Suprapubic skin (tissue), 4 donors: ENCODE results near the gene SOX21.

Experiments
- EP300 ChIP-seq: sonication (generic); formaldehyde crosslinking; IDR thresholded peaks from one replicate; pipeline ENCODE4 v1.6.1; 2017; ENCODE audit warnings: antibody characterized with exemption
- POLR2A ChIP-seq, 2 donors: fragments of 450-650 bp; IDR thresholded peaks; one replicate each; pipeline ENCODE4 v1.6.1; 2017; ENCODE audit warnings: antibody characterized with exemption in 2 of 2, mild to moderate bottlenecking in 2 of 2, moderate library complexity in 2 of 2
- POLR2AphosphoS5 ChIP-seq, 3 donors: sonication (generic); formaldehyde crosslinking; IDR thresholded peaks; one replicate each; pipeline ENCODE4 v1.6.1; 2017; ENCODE audit warnings: antibody characterized with exemption in 3 of 3
- TF ChIP-seq, protein P1 (sequence below), 2 donors: fragments of 200-600 bp in 1 of 2; fragments of 450-650 bp in 1 of 2; sonication (generic) in 1 of 2; IDR thresholded peaks; one replicate each; pipeline ENCODE4 v1.5.1; 2016 to 2019; ENCODE audit warnings: antibody characterized with exemption in 2 of 2, mild to moderate bottlenecking in 1 of 2, moderate library complexity in 1 of 2

DNA sequence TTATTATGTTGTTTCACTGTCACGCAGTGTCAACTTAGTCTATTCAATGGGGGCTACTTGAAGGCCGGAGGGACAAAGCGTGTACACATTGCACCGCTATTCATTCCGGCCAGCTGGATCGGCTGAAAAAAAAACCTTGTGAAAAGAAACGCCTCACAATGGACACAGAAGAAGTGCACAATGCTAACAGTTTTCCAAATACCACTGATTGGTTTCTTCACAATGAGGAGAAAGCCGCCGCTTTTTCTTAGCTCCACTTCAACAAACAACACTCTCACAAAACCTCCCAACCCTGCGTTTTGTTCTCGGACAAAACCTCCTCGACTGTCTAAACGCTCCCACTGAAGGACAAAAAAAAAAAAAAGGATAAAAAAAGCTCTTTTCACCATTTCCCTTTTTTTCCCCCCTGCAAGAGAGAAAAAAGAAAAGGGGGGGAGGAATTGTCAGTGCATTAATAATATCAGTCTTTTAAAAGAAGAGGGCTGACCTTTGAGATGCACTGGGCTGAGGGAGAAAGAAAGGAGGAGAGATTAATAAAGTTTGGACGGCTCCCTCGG lies 5.4 kb downstream of the SOX21 start:
- TF ChIP-seq POLR2A (IDR thresholded peaks at IDR 0.05): no peak
- TF ChIP-seq, protein P1, sequence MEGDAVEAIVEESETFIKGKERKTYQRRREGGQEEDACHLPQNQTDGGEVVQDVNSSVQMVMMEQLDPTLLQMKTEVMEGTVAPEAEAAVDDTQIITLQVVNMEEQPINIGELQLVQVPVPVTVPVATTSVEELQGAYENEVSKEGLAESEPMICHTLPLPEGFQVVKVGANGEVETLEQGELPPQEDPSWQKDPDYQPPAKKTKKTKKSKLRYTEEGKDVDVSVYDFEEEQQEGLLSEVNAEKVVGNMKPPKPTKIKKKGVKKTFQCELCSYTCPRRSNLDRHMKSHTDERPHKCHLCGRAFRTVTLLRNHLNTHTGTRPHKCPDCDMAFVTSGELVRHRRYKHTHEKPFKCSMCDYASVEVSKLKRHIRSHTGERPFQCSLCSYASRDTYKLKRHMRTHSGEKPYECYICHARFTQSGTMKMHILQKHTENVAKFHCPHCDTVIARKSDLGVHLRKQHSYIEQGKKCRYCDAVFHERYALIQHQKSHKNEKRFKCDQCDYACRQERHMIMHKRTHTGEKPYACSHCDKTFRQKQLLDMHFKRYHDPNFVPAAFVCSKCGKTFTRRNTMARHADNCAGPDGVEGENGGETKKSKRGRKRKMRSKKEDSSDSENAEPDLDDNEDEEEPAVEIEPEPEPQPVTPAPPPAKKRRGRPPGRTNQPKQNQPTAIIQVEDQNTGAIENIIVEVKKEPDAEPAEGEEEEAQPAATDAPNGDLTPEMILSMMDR (IDR thresholded peaks at IDR 0.05): no peak
- TF ChIP-seq POLR2AphosphoS5 (IDR thresholded peaks at IDR 0.05): no peak
- no peak for TF ChIP-seq EP300
